SW480 (cell line): Measurements from ENCODE around the gene EEF1A2.

Source experiments
- DNase-seq: peaks from one replicate; pipeline ENCODE4 v3.0.0-alpha.2; 2016; ENCODE audit warnings: low spot score

Gene EEF1A2

DNA sequence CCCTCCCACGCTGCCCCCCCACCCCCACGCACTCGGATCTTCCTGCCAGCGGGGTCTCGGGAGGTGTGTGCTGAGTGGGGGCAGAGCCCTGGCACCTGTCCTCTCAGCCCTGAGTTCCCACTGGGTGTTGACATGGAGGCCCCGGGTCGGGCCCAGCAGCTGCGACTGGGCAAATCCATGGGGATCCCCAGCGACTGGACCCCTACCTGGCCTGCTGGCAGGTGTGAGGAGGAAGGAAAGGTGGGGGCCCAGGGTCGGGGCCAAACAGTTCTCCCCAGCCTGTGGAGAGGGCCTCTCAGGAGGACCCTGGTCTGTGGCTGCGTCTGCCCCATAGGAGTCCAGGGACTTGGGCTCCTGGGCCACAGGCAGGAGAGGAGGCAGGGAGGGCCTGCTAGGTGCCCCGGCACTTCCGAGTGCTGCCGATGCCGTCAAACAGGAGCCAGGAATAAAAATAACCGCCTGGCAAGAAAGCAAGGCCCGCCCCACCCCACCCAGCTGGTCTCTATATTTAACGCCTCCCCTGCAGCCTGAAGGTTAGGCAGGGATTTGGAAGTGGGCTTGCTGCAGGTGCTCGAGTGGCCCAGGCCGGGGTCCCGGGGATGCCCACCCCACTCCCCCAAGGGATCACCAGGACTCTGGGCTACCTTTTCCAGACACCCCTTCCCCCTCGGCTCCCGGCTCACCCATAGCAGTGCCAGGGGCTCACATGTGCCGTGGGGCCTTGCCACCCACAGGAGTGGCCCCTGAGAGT lies 1.4 kb upstream of the EEF1A2 start:
- no peak for DNase-seq

DNA sequence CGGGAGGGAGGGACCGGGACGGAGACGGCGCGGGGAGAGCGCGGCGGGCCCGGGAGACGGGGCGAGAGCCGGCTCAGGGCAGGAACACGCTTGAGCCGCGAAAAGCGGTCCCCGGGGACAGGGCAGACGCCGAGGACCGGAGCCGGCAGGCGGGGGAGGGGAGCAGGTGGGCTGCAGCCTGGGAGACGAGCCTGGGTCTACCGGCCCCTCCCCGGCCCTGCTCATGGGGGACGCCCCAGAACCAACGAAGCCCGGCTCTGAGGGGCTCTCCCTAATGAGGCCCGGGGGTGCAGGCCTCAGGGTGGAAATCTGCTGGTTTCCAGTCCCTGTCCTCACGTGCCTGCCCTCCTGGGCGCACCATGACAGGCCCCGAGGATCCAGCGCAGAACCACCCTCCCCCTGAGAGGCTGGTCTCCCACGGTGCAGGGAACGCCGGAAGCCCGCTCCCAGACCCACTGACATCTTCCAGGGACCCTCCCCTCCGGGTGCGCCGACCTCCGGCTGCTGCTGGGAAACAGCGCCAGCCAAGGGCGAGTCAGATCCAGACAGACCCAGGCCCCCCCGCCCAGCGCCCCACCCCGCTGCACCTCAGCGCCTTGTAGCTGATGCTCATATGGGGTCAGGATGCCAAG lies 571 bp upstream of the EEF1A2 start:
- no peak for DNase-seq

DNA sequence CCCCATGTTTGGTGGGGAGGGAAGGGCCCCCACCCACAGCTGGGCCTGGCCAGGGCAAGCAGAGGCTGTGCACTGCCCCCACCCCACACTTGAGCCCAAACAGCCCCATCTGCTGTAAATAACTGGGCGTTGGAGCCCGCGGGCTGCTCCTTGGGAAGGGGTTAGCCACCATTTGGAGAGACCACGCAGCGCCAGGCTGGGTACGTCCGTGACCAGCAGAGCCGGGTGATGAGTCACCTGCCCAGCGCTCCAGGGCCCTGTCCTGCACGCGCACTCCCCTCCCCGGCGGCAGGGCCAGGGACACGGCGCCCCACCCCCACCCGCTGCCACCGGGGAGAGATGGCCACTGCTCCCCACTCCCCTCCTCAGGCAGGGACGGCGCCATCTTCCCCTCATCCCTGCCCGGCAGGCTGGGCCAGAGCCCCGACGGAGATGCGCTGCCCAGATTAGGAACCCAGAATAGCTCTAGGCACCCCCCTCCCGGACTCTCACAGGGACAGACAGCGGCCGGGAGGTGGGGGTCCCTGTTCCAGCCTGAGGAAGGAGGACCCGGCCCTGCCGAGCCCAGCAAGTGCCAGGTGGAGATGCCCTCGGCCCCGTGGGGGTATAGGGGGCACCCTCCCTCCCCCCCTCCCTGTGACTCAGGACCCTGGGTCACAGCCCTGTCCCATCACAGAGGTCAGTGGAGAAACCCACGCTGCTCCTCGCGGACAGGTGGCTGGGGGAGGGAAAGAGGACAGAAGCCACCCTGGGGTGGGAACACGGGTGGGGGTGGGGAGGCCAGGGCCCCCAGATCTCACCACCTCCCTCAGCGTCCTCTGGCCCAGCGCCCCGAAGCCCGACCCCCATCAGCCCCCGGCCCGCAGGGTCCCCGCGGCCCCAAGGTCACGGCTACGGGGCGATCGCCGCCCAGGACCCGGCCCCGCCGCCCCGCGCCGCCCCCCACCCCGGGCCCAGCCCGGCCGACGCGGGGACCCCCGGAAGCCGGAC lies 642 bp downstream of the EEF1A2 start:
- peak; percentile 89 for DNase-seq

DNA sequence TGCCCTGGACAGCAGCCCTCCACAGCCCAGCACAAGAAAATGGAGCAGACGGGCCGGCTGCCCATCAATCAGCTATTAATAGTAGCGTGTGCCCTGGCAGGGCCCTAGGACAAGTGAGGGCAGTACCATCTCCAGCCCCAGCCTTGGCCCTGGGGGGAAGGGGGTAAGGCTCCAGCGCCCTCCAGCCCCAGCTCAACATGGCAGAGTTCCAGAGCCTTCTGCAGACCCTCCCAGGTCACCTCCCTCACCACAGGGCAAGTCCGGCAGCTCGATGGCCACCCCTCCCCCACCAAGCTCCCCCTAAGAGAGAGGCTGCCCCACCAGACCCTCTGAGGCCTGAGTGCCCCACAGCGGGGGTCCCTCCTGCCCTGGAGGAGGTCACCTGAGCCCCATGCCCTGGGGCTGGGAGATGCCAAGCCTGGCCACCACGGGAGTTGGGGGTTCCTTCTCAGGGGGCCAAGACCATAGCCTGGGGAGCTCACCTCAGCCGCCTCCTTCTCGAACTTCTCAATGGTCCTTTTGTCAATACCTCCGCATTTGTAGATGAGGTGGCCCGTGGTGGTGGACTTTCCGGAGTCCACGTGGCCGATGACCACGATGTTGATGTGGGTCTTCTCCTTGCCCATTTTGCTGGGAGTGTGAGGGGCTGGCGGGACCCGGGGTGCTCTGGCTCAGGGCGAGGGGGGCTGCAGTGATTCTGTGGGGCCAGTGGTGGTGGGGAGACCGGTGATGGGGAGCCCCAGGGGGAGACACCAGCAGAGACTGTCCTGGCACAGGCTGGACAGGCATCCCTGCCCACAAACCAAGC lies 1.5 kb downstream of the EEF1A2 start:
- no peak for DNase-seq

DNA sequence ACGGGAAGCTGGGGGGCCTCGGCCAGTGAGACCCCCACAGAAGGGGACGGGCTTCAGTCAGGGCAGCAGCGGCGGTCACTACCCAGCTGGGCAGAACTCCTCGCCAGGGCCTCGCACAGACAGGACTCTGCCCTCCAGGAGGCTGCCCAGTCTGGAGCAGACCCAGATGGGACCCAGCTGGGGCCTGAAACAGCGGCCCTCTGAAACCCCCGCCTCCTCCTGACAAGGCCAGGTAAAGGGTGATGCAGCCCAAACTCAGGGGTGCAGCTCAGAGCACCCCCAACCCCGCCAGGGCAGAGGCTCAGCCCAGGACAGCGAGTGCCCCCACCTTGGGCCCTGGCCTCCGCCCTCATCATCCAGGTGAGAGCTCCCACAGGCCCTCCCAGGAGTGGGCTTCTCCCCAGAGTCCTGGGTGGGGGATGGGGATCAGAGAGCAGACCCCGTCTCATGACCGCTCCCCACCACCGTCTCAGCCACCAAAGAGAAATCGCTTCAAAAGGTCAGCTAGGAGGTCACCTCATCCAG lies 2.2 kb downstream of the EEF1A2 start:
- no peak for DNase-seq

DNA sequence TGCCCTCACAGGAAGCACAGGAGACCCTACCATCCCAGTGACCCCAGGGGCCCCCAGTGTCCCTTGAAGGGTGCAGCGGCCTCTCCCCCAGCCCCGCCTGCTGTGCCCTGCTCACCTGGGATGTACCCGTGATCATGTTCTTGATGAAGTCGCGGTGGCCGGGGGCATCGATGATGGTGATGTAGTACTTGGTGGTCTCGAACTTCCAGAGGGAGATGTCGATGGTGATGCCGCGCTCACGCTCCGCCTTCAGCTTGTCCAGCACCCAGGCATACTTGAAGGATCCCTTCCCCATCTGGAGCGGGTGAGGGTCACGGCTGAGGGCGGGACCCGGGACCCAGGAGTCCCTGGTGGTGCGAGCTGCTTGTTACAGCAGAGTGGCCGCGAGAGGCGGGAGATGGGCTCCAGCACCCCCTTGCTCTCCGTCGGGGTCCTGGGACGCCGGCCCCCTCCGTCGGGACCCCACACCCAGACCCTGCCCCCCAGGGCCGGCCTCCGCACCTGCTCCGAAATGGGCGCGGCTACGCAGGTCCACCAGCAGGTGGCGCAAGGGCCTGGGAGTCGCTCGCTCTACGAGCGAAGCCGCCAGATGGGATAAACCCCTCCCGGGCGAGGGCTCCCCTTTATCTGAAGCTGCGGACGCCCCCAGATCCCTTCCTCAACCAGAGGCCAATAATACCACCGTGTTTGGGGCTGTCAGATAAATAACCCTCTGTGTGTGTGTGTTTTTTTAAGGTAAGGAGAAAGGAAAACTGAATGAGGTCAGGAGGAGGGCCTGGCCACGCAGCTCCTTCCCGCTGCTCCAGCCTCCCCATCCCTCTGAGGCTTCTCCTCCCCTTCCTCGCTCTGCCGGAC lies 2.9 kb downstream of the EEF1A2 start:
- DNase-seq = no peak

DNA sequence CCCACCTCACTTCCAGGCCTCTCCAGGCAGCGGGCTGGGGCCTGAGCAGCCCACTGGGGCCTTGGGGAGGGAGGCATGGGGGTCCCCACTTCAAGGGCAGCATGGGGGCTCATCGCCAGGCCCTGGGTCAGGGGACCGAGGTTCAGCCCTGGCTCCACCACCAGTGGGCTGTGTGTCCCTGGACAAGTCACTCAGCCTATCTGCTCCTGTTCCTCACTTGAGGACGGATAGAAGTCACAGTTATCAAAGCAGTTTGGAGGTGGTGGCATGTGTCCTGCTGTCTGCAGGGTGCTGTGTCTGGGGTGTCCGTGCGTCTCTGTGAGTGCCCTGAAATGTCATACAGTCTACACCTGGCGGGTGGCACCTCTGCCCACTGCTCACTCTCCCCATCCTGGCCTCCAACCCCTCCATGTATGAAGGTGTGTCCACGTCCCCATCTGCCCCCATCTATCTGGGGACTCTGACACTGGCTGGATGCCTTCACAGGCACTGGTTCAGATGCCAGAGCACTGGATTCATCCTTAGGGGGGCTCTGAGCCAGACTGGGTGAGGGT lies 3.6 kb downstream of the EEF1A2 start:
- no peak for DNase-seq

DNA sequence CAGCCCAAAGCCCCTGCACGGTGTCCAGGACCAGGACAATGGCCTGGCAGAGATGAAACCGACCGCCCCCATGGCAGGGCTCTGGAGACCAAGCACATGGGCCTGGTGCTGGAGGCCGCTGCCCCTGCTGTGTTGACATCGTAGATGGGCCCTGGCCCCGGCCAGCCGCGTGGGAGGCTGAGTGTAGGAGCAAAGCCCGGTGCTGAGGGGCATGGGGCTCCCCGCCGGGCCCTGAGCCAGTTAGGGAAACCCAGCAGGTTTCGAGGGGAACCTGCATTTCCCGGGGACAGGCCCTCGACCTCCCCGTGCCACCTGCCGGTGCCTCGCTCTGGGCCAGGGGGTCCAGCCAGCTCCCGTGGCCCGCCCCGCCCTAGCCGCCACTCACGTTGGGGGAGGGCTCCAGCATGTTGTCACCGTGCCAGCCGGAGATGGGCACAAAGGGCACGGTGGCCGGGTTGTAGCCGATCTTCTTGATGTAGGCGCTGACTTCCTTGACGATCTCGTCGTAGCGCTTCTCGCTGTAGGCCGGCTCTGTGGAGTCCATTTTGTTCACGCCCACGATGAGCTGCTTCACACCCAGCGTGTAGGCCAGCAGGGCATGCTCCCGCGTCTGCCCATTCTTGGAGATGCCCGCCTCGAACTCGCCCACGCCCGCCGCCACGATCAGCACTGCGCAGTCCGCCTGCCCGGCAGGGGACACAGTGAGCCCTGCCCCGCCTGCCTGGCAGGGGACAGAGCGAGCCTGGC lies 4.3 kb downstream of the EEF1A2 start:
- no peak for DNase-seq

DNA sequence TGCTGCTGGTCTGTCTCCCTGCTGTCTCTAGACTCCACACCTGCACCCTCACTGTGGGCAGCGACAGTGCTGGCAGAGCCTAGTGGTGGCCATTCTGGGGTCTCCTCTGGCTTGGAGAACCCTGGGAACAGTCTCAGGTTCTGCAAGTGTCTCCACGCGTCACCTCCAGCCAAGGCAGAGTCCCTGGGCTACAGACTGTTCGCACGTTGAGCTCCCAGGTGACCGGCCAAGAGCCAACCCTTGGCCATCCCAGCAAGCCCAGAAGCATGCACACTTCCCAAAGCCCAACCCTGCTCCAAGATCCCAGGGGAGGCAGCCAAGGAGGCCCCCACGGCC lies 4.8 kb downstream of the EEF1A2 start:
- DNase-seq = no peak

DNA sequence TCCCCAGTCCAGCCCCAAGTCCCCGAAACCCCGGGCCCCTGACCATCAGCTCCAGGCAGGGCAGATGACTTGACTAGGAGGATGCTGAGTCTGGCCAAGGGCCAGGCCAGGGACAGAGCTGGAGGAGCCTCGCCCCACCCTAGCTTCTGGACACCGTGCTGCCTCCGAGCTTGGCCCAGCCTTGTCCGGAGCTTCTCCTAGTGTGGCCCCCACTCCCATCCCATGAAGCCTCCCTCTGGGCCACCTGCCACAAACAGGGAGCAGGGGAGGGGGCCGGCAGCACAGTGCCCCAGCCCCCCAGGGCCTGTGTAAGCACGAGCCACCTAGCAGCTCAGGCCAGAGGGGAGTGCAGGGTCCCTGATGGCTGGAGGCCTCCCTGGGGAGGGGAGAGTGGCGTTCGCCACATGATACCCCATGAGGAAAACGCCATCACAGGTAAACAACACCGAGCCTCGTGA lies 5.3 kb downstream of the EEF1A2 start:
- no peak for DNase-seq

DNA sequence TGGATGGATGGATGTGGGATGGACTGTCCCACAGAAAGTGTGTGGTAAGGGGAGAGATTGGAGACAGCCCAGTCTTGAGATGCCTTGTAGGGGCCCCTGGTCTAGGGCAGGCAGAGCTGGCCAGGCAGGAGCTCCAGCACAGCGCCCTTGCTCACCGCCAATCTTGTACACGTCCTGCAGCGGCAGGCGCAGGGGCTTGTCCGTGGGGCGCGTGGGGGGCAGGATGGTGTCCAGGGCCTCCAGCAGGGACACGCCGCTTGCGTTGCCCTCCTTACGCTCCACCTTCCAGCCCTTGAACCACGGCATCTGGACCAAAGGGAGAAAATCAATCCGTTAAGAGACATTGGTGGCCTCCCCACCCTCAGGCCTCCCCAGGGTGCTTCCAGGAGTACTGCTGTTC lies 5.9 kb downstream of the EEF1A2 start:
- no peak for DNase-seq

DNA sequence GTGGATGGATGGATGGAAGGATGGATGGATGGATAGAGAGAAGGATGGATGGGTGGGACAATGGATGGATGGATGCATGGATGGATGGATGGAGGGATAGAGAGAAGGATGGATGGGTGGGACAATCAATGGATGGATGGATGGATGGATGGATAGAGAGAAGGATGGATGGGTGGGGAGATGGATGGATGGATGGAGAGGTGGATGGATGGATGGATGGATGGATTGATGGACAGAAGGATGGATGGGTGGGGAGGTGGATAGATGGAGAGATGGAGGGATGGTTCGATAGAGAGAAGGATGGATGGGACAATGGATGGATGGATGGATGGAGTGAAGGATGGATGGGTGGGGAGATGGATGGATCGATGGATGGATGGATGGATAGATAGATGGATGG lies 6.4 kb downstream of the EEF1A2 start:
- DNase-seq = no peak

DNA sequence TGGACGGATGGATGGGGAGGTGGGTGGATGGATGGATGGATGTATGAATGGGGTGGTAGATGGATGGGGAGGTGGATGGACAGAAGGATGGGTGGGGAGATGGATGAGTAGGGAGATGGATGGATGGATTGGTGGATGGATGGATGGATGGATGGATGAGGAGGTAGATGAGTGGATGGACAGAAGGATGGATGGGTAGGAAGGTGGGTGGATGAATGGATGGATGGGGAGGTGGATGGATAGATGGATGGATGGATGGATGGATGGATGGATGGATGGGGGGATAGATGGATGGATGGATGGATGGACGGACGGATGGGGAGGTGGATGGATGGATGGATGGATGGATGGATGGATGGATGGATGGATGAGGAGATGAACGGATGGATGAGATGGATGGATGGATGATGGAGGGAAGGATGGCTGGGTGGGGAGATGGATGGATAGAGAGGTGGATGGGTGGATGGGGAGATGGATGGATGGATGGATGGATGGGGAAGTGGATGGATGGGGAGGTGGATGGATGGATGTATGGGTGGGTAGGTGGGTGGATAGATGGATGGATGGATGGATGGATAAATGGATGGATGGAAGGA lies 7.2 kb downstream of the EEF1A2 start:
- no peak for DNase-seq

DNA sequence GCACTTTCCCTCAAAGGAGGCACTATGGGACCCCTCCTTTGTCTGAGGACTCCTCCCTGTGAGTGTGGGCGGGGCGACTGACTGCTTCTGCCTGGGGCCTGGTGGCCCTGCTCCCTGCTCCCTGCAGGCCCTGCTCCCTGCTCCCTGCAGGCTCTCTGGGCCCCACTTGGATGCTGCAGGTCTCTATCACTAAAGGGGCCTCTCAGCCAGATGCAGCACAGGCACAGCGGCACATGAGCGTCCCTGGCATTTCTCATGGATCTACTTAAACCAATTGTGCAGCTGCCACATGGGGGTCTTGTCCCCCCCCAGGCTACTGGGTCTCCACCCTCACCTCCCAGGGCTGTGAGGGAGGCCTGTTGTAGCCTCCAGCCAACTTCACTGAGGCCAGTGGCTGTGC lies 7.8 kb downstream of the EEF1A2 start:
- no peak for DNase-seq

DNA sequence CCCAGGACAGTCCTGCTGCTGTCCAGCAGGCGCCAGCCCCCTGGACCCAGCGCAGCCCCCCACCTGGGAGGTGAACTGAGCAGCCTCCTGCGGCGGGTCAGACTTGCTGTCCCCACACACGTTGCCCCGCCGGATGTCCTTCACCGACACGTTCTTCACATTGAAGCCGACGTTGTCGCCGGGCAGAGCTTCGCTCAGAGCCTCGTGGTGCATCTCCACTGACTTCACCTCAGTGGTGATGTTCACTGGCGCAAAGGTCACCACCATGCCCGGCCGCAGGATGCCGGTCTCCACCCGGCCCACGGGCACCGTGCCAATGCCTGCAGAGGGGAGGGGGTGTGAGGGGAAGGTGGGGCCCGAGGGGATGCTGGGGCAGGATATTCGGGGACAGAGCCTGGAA lies 8.5 kb downstream of the EEF1A2 start:
- DNase-seq = no peak

DNA sequence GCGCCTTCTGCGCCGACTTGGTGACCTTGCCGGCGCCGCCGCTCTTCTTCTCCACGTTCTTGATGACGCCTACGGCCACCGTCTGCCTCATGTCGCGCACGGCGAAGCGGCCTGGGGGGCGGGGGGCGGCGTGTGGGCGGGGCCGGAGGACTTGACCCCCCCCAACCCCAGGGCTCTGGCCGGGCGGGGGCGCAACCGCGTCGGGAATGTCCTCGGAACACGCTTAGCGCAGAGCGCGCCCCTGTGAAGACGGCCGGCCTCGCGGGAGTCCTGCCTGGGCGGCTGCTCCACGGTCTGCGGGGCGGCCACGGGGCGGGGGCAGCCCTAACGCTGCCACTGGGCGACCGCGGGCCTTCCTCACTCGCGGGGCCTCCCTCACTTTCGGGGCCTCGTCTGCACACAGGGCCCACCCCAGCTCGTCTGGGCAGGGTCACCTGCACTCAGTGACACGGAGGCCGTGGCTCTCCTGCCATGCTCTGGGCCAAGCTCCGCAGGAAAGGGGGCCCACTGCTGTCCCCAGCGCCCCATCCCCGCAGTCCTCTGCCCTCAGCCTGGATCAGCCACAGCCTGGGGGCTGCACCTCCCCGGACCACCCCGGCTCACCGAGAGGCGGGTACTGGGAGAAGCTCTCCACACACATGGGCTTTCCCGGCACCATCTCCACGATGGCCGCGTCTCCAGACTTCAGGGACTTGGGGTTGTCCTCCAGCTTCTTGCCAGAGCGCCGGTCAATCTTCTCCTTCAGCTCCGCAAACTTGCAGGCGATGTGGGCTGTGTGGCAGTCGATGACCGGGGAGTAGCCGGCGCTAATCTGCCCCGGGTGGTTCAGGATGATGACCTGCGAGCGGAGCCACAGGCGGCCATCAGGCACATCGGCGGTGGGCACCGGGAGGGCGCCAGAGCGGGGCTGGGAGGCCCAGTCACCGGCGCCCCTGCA lies 10.3 kb downstream of the EEF1A2 start:
- DNase-seq = no peak

DNA sequence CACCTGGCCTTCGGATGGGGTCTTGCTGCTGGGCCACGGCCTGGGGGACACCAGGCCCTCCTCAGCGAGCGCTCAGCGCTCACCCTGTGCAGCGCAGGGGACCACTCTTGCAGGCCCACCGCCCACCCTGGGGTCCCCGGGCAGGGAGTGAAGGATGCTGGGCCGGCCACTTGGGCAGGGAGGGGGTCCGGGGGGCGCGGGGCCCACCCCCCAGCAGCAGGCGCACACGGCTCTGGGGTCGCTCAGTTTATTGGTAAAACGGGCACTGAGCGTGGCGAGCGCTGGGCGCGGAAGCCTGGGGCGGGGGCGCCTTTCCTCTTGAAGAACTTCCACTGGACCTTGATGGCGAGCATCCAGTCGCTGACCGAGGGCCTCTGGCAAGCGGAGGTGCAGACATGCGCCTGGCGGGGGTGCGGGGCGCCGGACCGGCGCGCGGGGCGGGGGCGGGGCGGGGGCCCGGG lies 11.1 kb downstream of the EEF1A2 start:
- no peak for DNase-seq
